ENCODE results near the gene EMC9.
A peak's percentile ranks its signal among the peaks of the same experiment; 100 is the strongest.
"Not testable (repeated sequence)": the region's sequence is repeated elsewhere in the genome, so short reads cannot be mapped to it uniquely, and the experiment has no call there.

EMC9 gene

GRCh38 chr14:24108336-24108874 is 33.0 kb downstream of the EMC9 start:
- no peak for DNase-seq (ENCODE audit: low read depth in 2 of 2)

- DNase-seq (ENCODE audit: low read depth in 2 of 2) = no peak
These were observed 34.6 kb downstream of the EMC9 start for GRCh38 chr14:24106672-24107271.

- not testable (repeated sequence) for DNase-seq (ENCODE audit: low read depth in 2 of 2)
These were observed 35.7 kb downstream of the EMC9 start for GRCh38 chr14:24105609-24106239.

- DNase-seq (ENCODE audit: low read depth in 2 of 2) = no peak
These were observed 37.9 kb downstream of the EMC9 start for GRCh38 chr14:24103451-24103850.

- DNase-seq (ENCODE audit: low read depth in 2 of 2) = no peak
These were observed 38.9 kb downstream of the EMC9 start for GRCh38 chr14:24102357-24103048.

- no peak for DNase-seq (ENCODE audit: low read depth in 2 of 2)
These were observed 40.4 kb downstream of the EMC9 start for GRCh38 chr14:24100982-24101494.

- no peak for DNase-seq (ENCODE audit: low read depth in 2 of 2)
These were observed 41.0 kb downstream of the EMC9 start for GRCh38 chr14:24100197-24100981.

GRCh38 chr14:24098927-24099813 is 42.2 kb downstream of the EMC9 start:
- no peak for DNase-seq (ENCODE audit: low read depth in 2 of 2)

- DNase-seq (ENCODE audit: low read depth in 2 of 2) = no peak
These were observed 43.0 kb downstream of the EMC9 start for GRCh38 chr14:24098229-24098926.

GRCh38 chr14:24096545-24097181 is 44.7 kb downstream of the EMC9 start:
- no peak for DNase-seq (ENCODE audit: low read depth in 2 of 2)

GRCh38 chr14:24095271-24096068 is 45.9 kb downstream of the EMC9 start:
- peak in 1 of 2 donors; percentile 56 for DNase-seq (ENCODE audit: low read depth in 2 of 2)

- DNase-seq (ENCODE audit: low read depth in 2 of 2) = no peak
These were observed 46.5 kb downstream of the EMC9 start for GRCh38 chr14:24094841-24095270.

GRCh38 chr14:24093901-24094840 is 47.2 kb downstream of the EMC9 start, which contains the start of gene PCK2:
TSS of gene PCK2 (plus strand) at chr14:24094311. CDS start at chr14:24094406, 95 bp downstream.
- peak; percentile 85 to 89 for DNase-seq (ENCODE audit: low read depth in 2 of 2)

GRCh38 chr14:24093207-24093900 is 48.0 kb downstream of the EMC9 start:
- DNase-seq (ENCODE audit: low read depth in 2 of 2) = no peak

GRCh38 chr14:24092505-24093206 is 48.7 kb downstream of the EMC9 start:
- no peak for DNase-seq (ENCODE audit: low read depth in 2 of 2)

- DNase-seq (ENCODE audit: low read depth in 2 of 2) = no peak
These were observed 49.3 kb downstream of the EMC9 start for GRCh38 chr14:24092110-24092504.
